ENCODE measurements around the gene ABI1.

- no peak for TF ChIP-seq CTCF (IDR thresholded peaks at IDR 0.05; ENCODE audit: insufficient read depth, low read length)
- no peak for TF ChIP-seq REST (IDR thresholded peaks at IDR 0.05; ENCODE audit: insufficient replicate concordance, low read depth)
- TF ChIP-seq POLR2AphosphoS5 (IDR thresholded peaks at IDR 0.05; ENCODE audit: low read depth) = no peak
- TF ChIP-seq GABPA (IDR thresholded peaks at IDR 0.05; ENCODE audit: low read depth) = no peak
- TF ChIP-seq SPI1 (IDR thresholded peaks at IDR 0.05; ENCODE audit: borderline replicate concordance, low read depth) = no peak
Observed at GRCh38 chr10:26863351-26864076, 2.8 kb upstream of the ABI1 start.

All from HL-60 (cell line).